NCI-H2029 treated with DMSO at 0.1 percent for 48 hours (cell line): ENCODE data around the gene OTOS.

Experiments
- DNase-seq: peaks from one replicate; lab custom pipeline; 2025; lab: John Stamatoyannopoulos, UW

The OTOS gene

GRCh38 chr2:240140511-240140910, at the start of gene OTOS:
Gene OTOS, minus strand, starts transcription at chr2:240140658. Its CDS starts 332 bp downstream, at chr2:240140326.
- peak; percentile 67 for DNase-seq

GRCh38 chr2:240189686-240190085, 49.2 kb upstream of the OTOS start:
- DNase-seq, result no peak

- DNase-seq, result no peak
These were observed 47.6 kb upstream of the OTOS start for GRCh38 chr2:240187989-240188590.

GRCh38 chr2:240186191-240186725, 45.8 kb upstream of the OTOS start:
- DNase-seq, result no peak

- no peak for DNase-seq
These were observed 44.2 kb upstream of the OTOS start for GRCh38 chr2:240184656-240185055.

GRCh38 chr2:240183875-240184590, 43.6 kb upstream of the OTOS start:
- no peak for DNase-seq

- no peak for DNase-seq
These were observed 42.8 kb upstream of the OTOS start for GRCh38 chr2:240183006-240183874.

- no peak for DNase-seq
These were observed 42.0 kb upstream of the OTOS start for GRCh38 chr2:240182476-240182875.

- DNase-seq, result no peak
These were observed 41.5 kb upstream of the OTOS start for GRCh38 chr2:240182001-240182400.

GRCh38 chr2:240179941-240180666, 39.6 kb upstream of the OTOS start:
- no peak for DNase-seq

- no peak for DNase-seq
These were observed 38.8 kb upstream of the OTOS start for GRCh38 chr2:240179186-240179815.

- DNase-seq, result no peak
These were observed 38.1 kb upstream of the OTOS start for GRCh38 chr2:240178564-240178963.

GRCh38 chr2:240174496-240174895, 34.0 kb upstream of the OTOS start:
- no peak for DNase-seq

GRCh38 chr2:240172071-240172895, 31.8 kb upstream of the OTOS start:
- no peak for DNase-seq

GRCh38 chr2:240170883-240171282, 30.4 kb upstream of the OTOS start:
- DNase-seq, result no peak

GRCh38 chr2:240170354-240170735, 29.9 kb upstream of the OTOS start:
- DNase-seq, result no peak

GRCh38 chr2:240169486-240170353, 29.3 kb upstream of the OTOS start:
- DNase-seq, result no peak

GRCh38 chr2:240168546-240169361, 28.3 kb upstream of the OTOS start:
- no peak for DNase-seq

GRCh38 chr2:240168041-240168440, 27.6 kb upstream of the OTOS start:
- DNase-seq, result no peak
